Epithelial cell of proximal tubule (primary cell): ENCODE data around the gene ATP5PO. TPM values are rescaled to one million over a fixed set of nuclear protein-coding genes. Genes with fewer than 3 reads are reported as not detected.

ENCODE experiments used
- DNase-seq: peaks from one replicate; pipeline ENCODE4 v3.0.0-alpha.2; 2011; ENCODE audit warnings: low read depth
- H3K4me3 ChIP-seq: 2 replicates; pipeline ENCODE4 v1.5.1; 2011; ENCODE audit warnings: low read depth, mild to moderate bottlenecking, low read length
- CTCF ChIP-seq: conservative IDR thresholded peaks from 2 replicates; pipeline ENCODE4 v1.5.1; 2012; ENCODE audit warnings: low read depth, mild to moderate bottlenecking, low read length
- total RNA-seq: library from RNA; depleted of rRNA; stranded (reverse); fragments of >200 nt; gene quantifications from 2 replicates; pipeline ENCODE4 v1.2.3, GENCODE V29; 2015

The ATP5PO gene
- total RNA-seq, 1 donor from 2014 or later: 313 TPM

GRCh38 chr21:33954395-33954794 lies 38.8 kb upstream of the ATP5PO start:
- no peak for DNase-seq
- no peak for TF ChIP-seq CTCF
- H3K4me3 ChIP-seq: no peak overlapping the region

DNA sequence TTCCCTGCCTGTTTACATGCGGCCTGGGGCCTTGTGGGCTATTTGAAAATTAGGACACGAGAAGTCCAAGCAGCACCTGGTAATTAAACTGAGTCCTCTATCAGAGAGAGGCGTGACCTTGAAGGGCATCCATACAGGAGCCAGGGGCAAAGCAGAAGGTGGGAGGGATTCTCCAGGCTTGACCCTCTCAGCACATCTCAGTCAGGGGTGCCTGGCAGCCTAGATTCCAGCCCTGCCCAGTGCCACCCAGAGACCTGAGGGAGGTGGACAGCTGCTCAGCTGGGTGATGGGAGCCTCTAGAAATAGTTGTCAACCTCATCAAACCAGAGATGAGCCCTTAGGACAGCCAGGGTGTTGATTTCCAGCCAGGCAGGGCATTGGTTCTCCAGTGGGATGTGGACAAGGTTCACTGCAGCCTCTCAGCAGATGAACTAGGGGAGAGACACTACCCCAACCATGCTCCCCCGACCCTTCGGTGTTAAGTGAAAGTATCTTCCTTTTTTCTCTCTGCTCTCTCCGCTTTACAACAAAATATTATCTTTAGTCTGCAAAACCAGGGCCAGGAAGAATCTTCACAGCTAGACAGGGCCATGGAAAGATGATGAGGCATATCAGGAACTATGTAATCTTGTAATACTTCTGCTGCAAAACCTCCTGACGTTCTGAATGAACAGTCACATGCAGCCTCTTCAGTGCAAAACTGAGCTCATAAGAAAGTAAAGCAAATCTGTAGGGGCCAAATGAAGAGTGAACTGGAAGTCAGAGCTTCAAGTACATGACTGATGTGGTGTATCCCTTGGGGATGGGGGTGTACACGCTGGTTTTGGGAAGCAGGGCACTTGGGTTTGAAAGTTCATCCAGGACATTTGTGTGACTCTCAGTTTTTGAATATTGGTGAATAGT lies 35.9 kb upstream of the ATP5PO start:
- DNase-seq: no peak
- H3K4me3 ChIP-seq: no peak overlapping the region
- no peak for TF ChIP-seq CTCF

GRCh38 chr21:33950431-33951079 lies 35.0 kb upstream of the ATP5PO start:
- TF ChIP-seq CTCF: no peak
- DNase-seq: no peak
- no peak overlapping the region for H3K4me3 ChIP-seq

DNA sequence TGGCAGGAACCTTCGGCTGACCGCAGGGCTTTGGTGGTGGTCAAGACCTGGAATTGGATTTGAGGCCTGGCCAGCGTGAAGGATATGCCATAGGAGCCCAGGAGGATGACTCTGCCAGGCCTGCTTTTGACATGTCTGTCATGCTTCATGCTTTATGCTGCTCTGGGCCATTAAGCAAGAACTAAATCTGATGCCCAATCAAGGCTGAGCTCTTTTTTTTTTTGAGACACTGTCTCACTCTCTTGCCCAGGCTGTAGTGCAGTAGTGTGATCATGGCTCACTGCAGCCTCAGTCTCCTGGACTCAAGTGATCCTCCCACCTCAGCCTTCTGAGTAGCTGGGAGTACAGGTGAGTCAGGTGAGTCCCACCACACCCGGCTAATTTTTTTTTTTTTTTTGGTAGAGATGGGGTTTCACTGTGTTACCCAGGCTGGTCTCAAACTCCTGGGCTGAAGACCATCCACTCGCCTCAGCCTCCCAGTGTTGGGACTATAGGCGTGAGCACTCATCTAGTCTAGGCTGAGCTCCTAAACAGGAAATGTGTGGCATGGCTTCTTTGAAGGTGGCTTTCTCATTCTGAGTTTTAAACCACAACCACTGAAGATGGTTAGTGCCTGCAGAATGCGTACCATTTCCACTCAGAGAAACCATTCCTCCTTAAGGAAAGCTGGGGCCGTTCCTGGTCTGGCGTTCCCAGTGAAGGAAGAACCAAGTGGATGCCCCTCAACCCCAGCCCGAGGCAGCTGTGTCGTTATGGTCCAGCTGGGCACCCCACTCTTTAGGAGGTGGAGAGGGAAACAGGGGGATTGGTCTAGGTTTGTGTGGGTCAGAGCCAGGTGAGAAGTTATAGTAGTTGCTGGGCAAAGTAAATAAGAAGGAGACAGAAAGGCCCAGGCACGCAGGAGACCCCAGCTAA lies 34.2 kb upstream of the ATP5PO start:
- H3K4me3 ChIP-seq: no peak overlapping the region
- no peak for TF ChIP-seq CTCF
- DNase-seq: no peak

DNA sequence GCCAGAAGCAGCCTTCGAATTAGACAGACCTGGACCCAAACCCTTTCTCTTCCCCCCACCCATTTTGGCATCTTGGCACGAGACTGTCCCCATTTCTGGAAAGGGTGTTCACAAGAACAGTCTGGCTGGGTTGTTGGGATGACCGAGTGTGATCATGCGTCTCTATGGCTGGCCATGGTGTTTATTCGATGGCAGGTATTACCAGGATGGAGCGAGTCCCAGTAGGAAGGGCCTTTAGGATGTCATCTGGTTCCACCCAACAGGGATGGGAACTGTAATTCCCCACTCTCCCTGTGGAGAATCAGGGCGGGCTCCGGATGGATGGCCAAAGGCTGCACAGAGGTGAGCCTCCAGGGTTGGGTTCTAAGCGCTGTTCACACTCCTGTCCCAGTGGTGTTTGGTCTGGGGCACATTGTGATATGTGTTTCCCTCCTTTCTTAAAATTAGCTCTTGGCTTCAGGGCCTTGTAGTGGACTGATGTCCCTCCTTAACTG lies 33.4 kb upstream of the ATP5PO start:
- no peak for DNase-seq
- no peak for TF ChIP-seq CTCF
- H3K4me3 ChIP-seq: no peak overlapping the region

- DNase-seq: no peak
- TF ChIP-seq CTCF: no peak
- peak overlapping the region; percentile 31 for H3K4me3 ChIP-seq
These were observed 32.7 kb upstream of the ATP5PO start for GRCh38 chr21:33948096-33948950.
